ENCODE results near the gene LCLAT1.

Gene LCLAT1

GRCh38 chr2:30453498-30453897, 6.5 kb downstream of the LCLAT1 start:
- peaks cover 0 to 2% of the 10 kb centered on the region in 2 donors for H3K36me3 ChIP-seq (ENCODE audit: control insufficient read depth in 1 of 2, insufficient read depth in 2 of 2, low read length in 2 of 2)
- H3K27me3 ChIP-seq (ENCODE audit: control insufficient read depth in 1 of 2, insufficient read depth in 2 of 2, low read length in 2 of 2), result no peaks in the 10 kb centered on the region
- no peak overlapping the region for H3K4me3 ChIP-seq (ENCODE audit: low read depth in 1 of 2, low read length in 2 of 2)
- H3K4me1 ChIP-seq (ENCODE audit: control insufficient read depth in 1 of 2, insufficient read depth in 2 of 2, low read length in 2 of 2), result peaks cover 31 to 51% of the 10 kb centered on the region in 2 donors
- no peak overlapping the region for H3K9ac ChIP-seq (ENCODE audit: low read depth in 1 of 2, low read length in 2 of 2)
- H3K9me3 ChIP-seq (ENCODE audit: control insufficient read depth in 1 of 2, low read length in 2 of 2), result no peaks in the 10 kb centered on the region
- H3K27ac ChIP-seq (ENCODE audit: low read depth, low read length), result no peak overlapping the region

- H3K4me1 ChIP-seq (ENCODE audit: control insufficient read depth in 1 of 2, insufficient read depth in 2 of 2, low read length in 2 of 2), result peaks cover 29 to 56% of the 10 kb centered on the region in 2 donors
These were observed 7.5 kb downstream of the LCLAT1 start for GRCh38 chr2:30454571-30454970.

GRCh38 chr2:30455114-30455738, 8.2 kb downstream of the LCLAT1 start:
- H3K36me3 ChIP-seq (ENCODE audit: control insufficient read depth in 1 of 2, insufficient read depth in 2 of 2, low read length in 2 of 2), result peaks cover 2% of the 10 kb centered on the region in 2 donors
- no peak overlapping the region for H3K9ac ChIP-seq (ENCODE audit: low read depth in 1 of 2, low read length in 2 of 2)
- H3K27me3 ChIP-seq (ENCODE audit: control insufficient read depth in 1 of 2, insufficient read depth in 2 of 2, low read length in 2 of 2), result no peaks in the 10 kb centered on the region
- no peaks in the 10 kb centered on the region for H3K9me3 ChIP-seq (ENCODE audit: control insufficient read depth in 1 of 2, low read length in 2 of 2)
- peaks cover 29 to 53% of the 10 kb centered on the region in 2 donors for H3K4me1 ChIP-seq (ENCODE audit: control insufficient read depth in 1 of 2, insufficient read depth in 2 of 2, low read length in 2 of 2)
- H3K27ac ChIP-seq (ENCODE audit: low read depth, low read length), result no peak overlapping the region
- H3K4me3 ChIP-seq (ENCODE audit: low read depth in 1 of 2, low read length in 2 of 2), result no peak overlapping the region

More at GRCh38 chr2:30454571-30454970, 7.5 kb downstream of the LCLAT1 start:
- Histone ChIP-seq H3K9me3 (ENCODE audit: control insufficient read depth in 1 of 2, low read length in 2 of 2) (no peaks in the 10 kb centered on the region), H3K27me3 (ENCODE audit: control insufficient read depth in 1 of 2, insufficient read depth in 2 of 2, low read length in 2 of 2) (no peaks in the 10 kb centered on the region), H3K9ac (ENCODE audit: low read depth in 1 of 2, low read length in 2 of 2) (no peak overlapping the region), H3K36me3 (ENCODE audit: control insufficient read depth in 1 of 2, insufficient read depth in 2 of 2, low read length in 2 of 2) (peaks cover 0 to 2% of the 10 kb centered on the region in 2 donors), H3K27ac (ENCODE audit: low read depth, low read length) (no peak overlapping the region), H3K4me3 (ENCODE audit: low read depth in 1 of 2, low read length in 2 of 2) (no peak overlapping the region)

- no peaks in the 10 kb centered on the region for H3K27me3 ChIP-seq (ENCODE audit: control insufficient read depth in 1 of 2, insufficient read depth in 2 of 2, low read length in 2 of 2)
- H3K4me3 ChIP-seq (ENCODE audit: low read depth in 1 of 2, low read length in 2 of 2), result no peak overlapping the region
- H3K36me3 ChIP-seq (ENCODE audit: control insufficient read depth in 1 of 2, insufficient read depth in 2 of 2, low read length in 2 of 2), result peaks cover 1 to 4% of the 10 kb centered on the region in 2 donors
- H3K9ac ChIP-seq (ENCODE audit: low read depth in 1 of 2, low read length in 2 of 2), result no peak overlapping the region
- no peak overlapping the region for H3K27ac ChIP-seq (ENCODE audit: low read depth, low read length)
- H3K4me1 ChIP-seq (ENCODE audit: control insufficient read depth in 1 of 2, insufficient read depth in 2 of 2, low read length in 2 of 2), result peaks cover 22 to 45% of the 10 kb centered on the region in 2 donors
- no peaks in the 10 kb centered on the region for H3K9me3 ChIP-seq (ENCODE audit: control insufficient read depth in 1 of 2, low read length in 2 of 2)
These were observed 9.1 kb downstream of the LCLAT1 start for GRCh38 chr2:30456106-30456505.

- Histone ChIP-seq H3K9me3 (ENCODE audit: control insufficient read depth in 1 of 2, low read length in 2 of 2) (no peaks in the 10 kb centered on the region), H3K9ac (ENCODE audit: low read depth in 1 of 2, low read length in 2 of 2) (no peak overlapping the region), H3K4me1 (ENCODE audit: control insufficient read depth in 1 of 2, insufficient read depth in 2 of 2, low read length in 2 of 2) (peaks cover 22 to 45% of the 10 kb centered on the region in 2 donors), H3K27ac (ENCODE audit: low read depth, low read length) (no peak overlapping the region), H3K4me3 (ENCODE audit: low read depth in 1 of 2, low read length in 2 of 2) (no peak overlapping the region), H3K27me3 (ENCODE audit: control insufficient read depth in 1 of 2, insufficient read depth in 2 of 2, low read length in 2 of 2) (no peaks in the 10 kb centered on the region), H3K36me3 (ENCODE audit: control insufficient read depth in 1 of 2, insufficient read depth in 2 of 2, low read length in 2 of 2) (peaks cover 0 to 4% of the 10 kb centered on the region in 2 donors)
These were observed 9.5 kb downstream of the LCLAT1 start for GRCh38 chr2:30456579-30456978.

- Histone ChIP-seq H3K27ac (ENCODE audit: low read depth, low read length) (no peak overlapping the region), H3K4me1 (ENCODE audit: control insufficient read depth in 1 of 2, insufficient read depth in 2 of 2, low read length in 2 of 2) (peaks cover 22 to 45% of the 10 kb centered on the region in 2 donors)
These were observed 10.2 kb downstream of the LCLAT1 start for GRCh38 chr2:30457296-30457695.

GRCh38 chr2:30459140-30459539, 12.1 kb downstream of the LCLAT1 start:
- Histone ChIP-seq H3K36me3 (ENCODE audit: control insufficient read depth in 1 of 2, insufficient read depth in 2 of 2, low read length in 2 of 2) (peaks cover 0 to 4% of the 10 kb centered on the region in 2 donors), H3K4me3 (ENCODE audit: low read depth in 1 of 2, low read length in 2 of 2) (no peak overlapping the region)

More at GRCh38 chr2:30457296-30457695, 10.2 kb downstream of the LCLAT1 start:
- Histone ChIP-seq H3K36me3 (ENCODE audit: control insufficient read depth in 1 of 2, insufficient read depth in 2 of 2, low read length in 2 of 2) (peaks cover 0 to 4% of the 10 kb centered on the region in 2 donors), H3K9me3 (ENCODE audit: control insufficient read depth in 1 of 2, low read length in 2 of 2) (no peaks in the 10 kb centered on the region), H3K4me3 (ENCODE audit: low read depth in 1 of 2, low read length in 2 of 2) (no peak overlapping the region), H3K9ac (ENCODE audit: low read depth in 1 of 2, low read length in 2 of 2) (no peak overlapping the region), H3K27me3 (ENCODE audit: control insufficient read depth in 1 of 2, insufficient read depth in 2 of 2, low read length in 2 of 2) (no peaks in the 10 kb centered on the region)

GRCh38 chr2:30462131-30462857, 15.2 kb downstream of the LCLAT1 start:
- Histone ChIP-seq H3K4me1 (ENCODE audit: control insufficient read depth in 1 of 2, insufficient read depth in 2 of 2, low read length in 2 of 2) (peaks cover 0 to 22% of the 10 kb centered on the region in 2 donors), H3K27ac (ENCODE audit: low read depth, low read length) (no peak overlapping the region), H3K27me3 (ENCODE audit: control insufficient read depth in 1 of 2, insufficient read depth in 2 of 2, low read length in 2 of 2) (no peaks in the 10 kb centered on the region), H3K36me3 (ENCODE audit: control insufficient read depth in 1 of 2, insufficient read depth in 2 of 2, low read length in 2 of 2) (peaks cover 0 to 4% of the 10 kb centered on the region in 2 donors), H3K9me3 (ENCODE audit: control insufficient read depth in 1 of 2, low read length in 2 of 2) (no peaks in the 10 kb centered on the region), H3K9ac (ENCODE audit: low read depth in 1 of 2, low read length in 2 of 2) (no peak overlapping the region), H3K4me3 (ENCODE audit: low read depth in 1 of 2, low read length in 2 of 2) (no peak overlapping the region)

More at GRCh38 chr2:30459140-30459539, 12.1 kb downstream of the LCLAT1 start:
- H3K27me3 ChIP-seq (ENCODE audit: control insufficient read depth in 1 of 2, insufficient read depth in 2 of 2, low read length in 2 of 2), result no peaks in the 10 kb centered on the region
- H3K9ac ChIP-seq (ENCODE audit: low read depth in 1 of 2, low read length in 2 of 2), result no peak overlapping the region
- H3K27ac ChIP-seq (ENCODE audit: low read depth, low read length), result no peak overlapping the region
- no peaks in the 10 kb centered on the region for H3K9me3 ChIP-seq (ENCODE audit: control insufficient read depth in 1 of 2, low read length in 2 of 2)
- peaks cover 14 to 38% of the 10 kb centered on the region in 2 donors for H3K4me1 ChIP-seq (ENCODE audit: control insufficient read depth in 1 of 2, insufficient read depth in 2 of 2, low read length in 2 of 2)

- Histone ChIP-seq H3K4me1 (ENCODE audit: control insufficient read depth in 1 of 2, insufficient read depth in 2 of 2, low read length in 2 of 2) (peaks cover 0 to 17% of the 10 kb centered on the region in 2 donors), H3K9me3 (ENCODE audit: control insufficient read depth in 1 of 2, low read length in 2 of 2) (no peaks in the 10 kb centered on the region), H3K36me3 (ENCODE audit: control insufficient read depth in 1 of 2, insufficient read depth in 2 of 2, low read length in 2 of 2) (peaks cover 0 to 4% of the 10 kb centered on the region in 2 donors), H3K4me3 (ENCODE audit: low read depth in 1 of 2, low read length in 2 of 2) (no peak overlapping the region), H3K9ac (ENCODE audit: low read depth in 1 of 2, low read length in 2 of 2) (no peak overlapping the region), H3K27ac (ENCODE audit: low read depth, low read length) (no peak overlapping the region), H3K27me3 (ENCODE audit: control insufficient read depth in 1 of 2, insufficient read depth in 2 of 2, low read length in 2 of 2) (no peaks in the 10 kb centered on the region)
These were observed 16.5 kb downstream of the LCLAT1 start for GRCh38 chr2:30463535-30463934.

- Histone ChIP-seq H3K36me3 (ENCODE audit: control insufficient read depth in 1 of 2, insufficient read depth in 2 of 2, low read length in 2 of 2) (peaks cover 0 to 4% of the 10 kb centered on the region in 2 donors), H3K27me3 (ENCODE audit: control insufficient read depth in 1 of 2, insufficient read depth in 2 of 2, low read length in 2 of 2) (no peaks in the 10 kb centered on the region), H3K4me1 (ENCODE audit: control insufficient read depth in 1 of 2, insufficient read depth in 2 of 2, low read length in 2 of 2) (peaks cover 0 to 7% of the 10 kb centered on the region in 2 donors), H3K4me3 (ENCODE audit: low read depth in 1 of 2, low read length in 2 of 2) (no peak overlapping the region), H3K27ac (ENCODE audit: low read depth, low read length) (no peak overlapping the region), H3K9ac (ENCODE audit: low read depth in 1 of 2, low read length in 2 of 2) (no peak overlapping the region), H3K9me3 (ENCODE audit: control insufficient read depth in 1 of 2, low read length in 2 of 2) (no peaks in the 10 kb centered on the region)
These were observed 17.6 kb downstream of the LCLAT1 start for GRCh38 chr2:30464544-30465170.

Data from duodenal mucosa (tissue), 2 donors.